Neural progenitor cell (in vitro differentiated cells): ENCODE data around the gene ATRAID. TPM values are rescaled to one million over a fixed set of nuclear protein-coding genes. Genes with fewer than 3 reads are reported as not detected.

ENCODE experiments used
- DNase-seq: peaks from one replicate; pipeline ENCODE4 v3.0.0-alpha.2; 2016; ENCODE audit warnings: low spot score
- H2AFZ ChIP-seq: fragments of 200-600 bp; sonication (generic); replicated peaks from 2 replicates; pipeline ENCODE4 v1.6.1; 2016; ENCODE audit warnings: antibody characterized with exemption
- H3F3A ChIP-seq: fragments of 200-600 bp; sonication (generic); 2 replicates; pipeline ENCODE4 v1.6.1; 2016; ENCODE audit warnings: antibody characterized with exemption, low read depth
- H3K27ac ChIP-seq: fragments of 200-600 bp; sonication (generic); 2 replicates; pipeline ENCODE4 v1.5.1; 2016; ENCODE audit warnings: mild to moderate bottlenecking
- H3K27me3 ChIP-seq: fragments of 200-600 bp; sonication (generic); 2 replicates; pipeline ENCODE4 v1.6.1; 2016; ENCODE audit warnings: mild to moderate bottlenecking, moderate library complexity
- H3K36me3 ChIP-seq: fragments of 200-600 bp; sonication (generic); 2 replicates; pipeline ENCODE4 v1.5.1; 2016
- H3K4me1 ChIP-seq: fragments of 200-600 bp; sonication (generic); 2 replicates; pipeline ENCODE4 v1.6.1; 2016; ENCODE audit warnings: mixed run types
- H3K4me2 ChIP-seq: fragments of 200-600 bp; sonication (generic); 2 replicates; pipeline ENCODE4 v1.6.1; 2016
- H3K4me3 ChIP-seq: fragments of 200-600 bp; sonication (generic); 2 replicates; pipeline ENCODE4 v1.5.1; 2016
- H3K79me2 ChIP-seq: fragments of 200-600 bp; sonication (generic); 2 replicates; pipeline ENCODE4 v1.6.1; 2016; ENCODE audit warnings: low read depth
- H3K9ac ChIP-seq: fragments of 200-600 bp; sonication (generic); 2 replicates; pipeline ENCODE4 v1.6.1; 2016
- H3K9me3 ChIP-seq: fragments of 200-600 bp; sonication (generic); 2 replicates; pipeline ENCODE4 v1.5.1; 2016; ENCODE audit warnings: low read depth
- H4K20me1 ChIP-seq: fragments of 200-600 bp; sonication (generic); 2 replicates; pipeline ENCODE4 v1.6.1; 2016; ENCODE audit warnings: low read depth
- H3K27ac Mint-ChIP-seq: 3 replicates; pipeline ENCODE4 v1.8.0; 2021; ENCODE audit warnings: mixed read lengths
- H3K27me3 Mint-ChIP-seq: 2 replicates; pipeline ENCODE4 v1.8.0; 2022; ENCODE audit warnings: low read depth, mild to moderate bottlenecking, inconsistent platforms, moderate library complexity, mixed read lengths; ENCODE audit not compliant: insufficient read depth
- H3K36me3 Mint-ChIP-seq: 3 replicates; pipeline ENCODE4 v1.8.0; 2021; ENCODE audit warnings: mixed read lengths
- H3K4me1 Mint-ChIP-seq: 3 replicates; pipeline ENCODE4 v1.8.0; 2021; ENCODE audit warnings: mixed read lengths
- H3K4me3 Mint-ChIP-seq: 3 replicates; pipeline ENCODE4 v1.8.0; 2021; ENCODE audit warnings: mild to moderate bottlenecking, moderate library complexity, mixed read lengths
- H3K9me3 Mint-ChIP-seq: 3 replicates; pipeline ENCODE4 v1.8.0; 2020; ENCODE audit warnings: mixed read lengths
- EZH2 ChIP-seq: fragments of 200-600 bp; sonication (generic); IDR thresholded peaks from 2 replicates; pipeline ENCODE4 v1.6.1; 2017; ENCODE audit warnings: antibody characterized with exemption, mild to moderate bottlenecking, moderate library complexity
- EZH2phosphoT487 ChIP-seq: fragments of 200-600 bp; sonication (generic); IDR thresholded peaks from 2 replicates; pipeline ENCODE4 v1.6.1; 2017; ENCODE audit warnings: antibody characterized with exemption
- total RNA-seq: library from RNA; depleted of rRNA; stranded (reverse); fragments of >200 nt; gene quantifications from 2 replicates; pipeline ENCODE4 v1.2.3, GENCODE V29; 2015; ENCODE audit warnings: low replicate concordance
- TF ChIP-seq, protein P1 (sequence below): fragments of 200-600 bp; sonication (generic); IDR thresholded peaks from 2 replicates; pipeline ENCODE4 v1.5.1; 2017; ENCODE audit warnings: antibody characterized with exemption, mild to moderate bottlenecking

ATRAID gene
- total RNA-seq, 1 donor from 2014 or later, result 142 TPM

DNA sequence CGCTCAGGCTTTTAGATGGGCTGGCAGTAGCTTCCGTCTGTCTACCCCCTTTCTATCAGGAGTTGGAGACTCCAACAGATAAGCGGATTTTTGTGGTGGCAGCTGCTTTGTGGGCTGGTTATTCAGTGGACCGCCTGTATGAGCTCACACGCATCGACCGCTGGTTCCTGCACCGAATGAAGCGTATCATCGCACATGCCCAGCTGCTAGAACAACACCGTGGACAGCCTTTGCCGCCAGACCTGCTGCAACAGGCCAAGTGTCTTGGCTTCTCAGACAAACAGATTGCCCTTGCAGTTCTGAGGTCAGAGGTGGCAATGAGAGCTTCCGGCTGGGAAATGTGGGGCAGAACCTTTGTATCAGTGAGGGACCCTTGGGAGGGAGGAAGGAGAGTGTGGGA is 20.1 kb downstream of the ATRAID start:
- peaks cover 5% of the 10 kb centered on the region for H3K27me3 Mint-ChIP-seq

DNA sequence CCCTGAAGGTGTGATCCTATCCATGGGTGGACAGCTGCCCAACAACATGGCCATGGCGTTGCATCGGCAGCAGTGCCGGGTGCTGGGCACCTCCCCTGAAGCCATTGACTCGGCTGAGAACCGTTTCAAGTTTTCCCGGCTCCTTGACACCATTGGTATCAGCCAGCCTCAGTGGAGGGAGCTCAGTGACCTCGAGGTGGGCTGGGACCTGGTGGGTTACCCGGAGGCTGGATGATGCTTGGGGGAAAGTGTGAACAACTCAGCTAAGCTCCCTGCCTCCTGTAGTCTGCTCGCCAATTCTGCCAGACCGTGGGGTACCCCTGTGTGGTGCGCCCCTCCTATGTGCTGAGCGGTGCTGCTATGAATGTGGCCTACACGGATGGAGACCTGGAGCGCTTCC is 21.5 kb downstream of the ATRAID start:
- Histone ChIP-seq H3K9me3 (no peaks in the 10 kb centered on the region), H3K4me3 (no peak overlapping the region), H4K20me1 (no peaks in the 10 kb centered on the region), H3F3A (no peaks in the 10 kb centered on the region), H2AFZ (no peak overlapping the region), H3K27ac (no peak overlapping the region), H3K9ac (no peak overlapping the region), H3K79me2 (no peaks in the 10 kb centered on the region), H3K4me2 (no peak overlapping the region), H3K4me1 (no peaks in the 10 kb centered on the region), H3K36me3 (peaks cover 1% of the 10 kb centered on the region), H3K27me3 (no peaks in the 10 kb centered on the region)
- Mint-ChIP-seq H3K36me3 (peaks cover 28% of the 10 kb centered on the region), H3K27me3 (peaks cover 5% of the 10 kb centered on the region), H3K4me3 (no peak overlapping the region), H3K4me1 (no peaks in the 10 kb centered on the region), H3K27ac (no peak overlapping the region), H3K9me3 (no peaks in the 10 kb centered on the region)
- DNase-seq, result no peak
- TF ChIP-seq EZH2 (no peak), EZH2phosphoT487 (no peak)
- TF ChIP-seq, protein P1, sequence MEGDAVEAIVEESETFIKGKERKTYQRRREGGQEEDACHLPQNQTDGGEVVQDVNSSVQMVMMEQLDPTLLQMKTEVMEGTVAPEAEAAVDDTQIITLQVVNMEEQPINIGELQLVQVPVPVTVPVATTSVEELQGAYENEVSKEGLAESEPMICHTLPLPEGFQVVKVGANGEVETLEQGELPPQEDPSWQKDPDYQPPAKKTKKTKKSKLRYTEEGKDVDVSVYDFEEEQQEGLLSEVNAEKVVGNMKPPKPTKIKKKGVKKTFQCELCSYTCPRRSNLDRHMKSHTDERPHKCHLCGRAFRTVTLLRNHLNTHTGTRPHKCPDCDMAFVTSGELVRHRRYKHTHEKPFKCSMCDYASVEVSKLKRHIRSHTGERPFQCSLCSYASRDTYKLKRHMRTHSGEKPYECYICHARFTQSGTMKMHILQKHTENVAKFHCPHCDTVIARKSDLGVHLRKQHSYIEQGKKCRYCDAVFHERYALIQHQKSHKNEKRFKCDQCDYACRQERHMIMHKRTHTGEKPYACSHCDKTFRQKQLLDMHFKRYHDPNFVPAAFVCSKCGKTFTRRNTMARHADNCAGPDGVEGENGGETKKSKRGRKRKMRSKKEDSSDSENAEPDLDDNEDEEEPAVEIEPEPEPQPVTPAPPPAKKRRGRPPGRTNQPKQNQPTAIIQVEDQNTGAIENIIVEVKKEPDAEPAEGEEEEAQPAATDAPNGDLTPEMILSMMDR, result no peak

More for the DNA sequence above, 20.1 kb downstream of the ATRAID start:
- peaks cover 28% of the 10 kb centered on the region for H3K36me3 Mint-ChIP-seq
- Histone ChIP-seq H3K27me3 (no peaks in the 10 kb centered on the region), H3K9ac (no peak overlapping the region), H3K4me1 (no peaks in the 10 kb centered on the region), H3K27ac (no peak overlapping the region), H3K4me3 (no peak overlapping the region), H3K79me2 (no peaks in the 10 kb centered on the region), H4K20me1 (no peaks in the 10 kb centered on the region), H2AFZ (no peak overlapping the region), H3K36me3 (peaks cover 12% of the 10 kb centered on the region), H3F3A (no peaks in the 10 kb centered on the region), H3K4me2 (no peak overlapping the region), H3K9me3 (no peaks in the 10 kb centered on the region)
- DNase-seq, result no peak
- H3K4me1 Mint-ChIP-seq, result no peaks in the 10 kb centered on the region
- H3K9me3 Mint-ChIP-seq, result no peaks in the 10 kb centered on the region
- H3K27ac Mint-ChIP-seq, result no peak overlapping the region
- TF ChIP-seq EZH2 (no peak), EZH2phosphoT487 (no peak)
- TF ChIP-seq, protein P1, result no peak
- no peak overlapping the region for H3K4me3 Mint-ChIP-seq

DNA sequence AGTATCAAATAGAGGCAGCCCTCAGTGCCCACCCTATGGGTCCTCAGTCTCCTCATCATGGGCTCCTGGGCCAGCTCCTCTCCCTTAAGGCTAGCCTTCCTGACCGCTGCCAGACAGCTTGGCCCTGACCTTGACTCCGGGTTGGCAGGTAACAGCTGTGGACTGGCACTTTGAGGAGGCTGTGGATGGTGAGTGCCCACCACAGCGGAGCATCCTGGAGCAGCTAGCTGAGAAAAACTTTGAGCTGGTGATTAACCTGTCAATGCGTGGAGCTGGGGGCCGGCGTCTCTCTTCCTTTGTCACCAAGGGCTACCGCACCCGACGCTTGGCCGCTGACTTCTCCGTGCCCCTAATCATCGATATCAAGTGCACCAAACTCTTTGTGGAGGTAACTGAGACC is 24.3 kb downstream of the ATRAID start:
- Histone ChIP-seq H3K9ac (no peak overlapping the region), H3K4me1 (no peaks in the 10 kb centered on the region), H4K20me1 (no peaks in the 10 kb centered on the region), H3K27ac (no peak overlapping the region), H3K4me2 (no peak overlapping the region), H3K79me2 (no peaks in the 10 kb centered on the region), H3K9me3 (no peaks in the 10 kb centered on the region), H3K4me3 (no peak overlapping the region), H3K27me3 (no peaks in the 10 kb centered on the region), H3F3A (no peaks in the 10 kb centered on the region), H2AFZ (no peak overlapping the region), H3K36me3 (no peaks in the 10 kb centered on the region)
- TF ChIP-seq, protein P1, result no peak
- TF ChIP-seq EZH2phosphoT487 (no peak), EZH2 (no peak)
- Mint-ChIP-seq H3K4me1 (no peaks in the 10 kb centered on the region), H3K9me3 (no peaks in the 10 kb centered on the region), H3K27me3 (peaks cover 3% of the 10 kb centered on the region), H3K4me3 (no peak overlapping the region), H3K27ac (no peak overlapping the region), H3K36me3 (peaks cover 40% of the 10 kb centered on the region)
- DNase-seq, result no peak

DNA sequence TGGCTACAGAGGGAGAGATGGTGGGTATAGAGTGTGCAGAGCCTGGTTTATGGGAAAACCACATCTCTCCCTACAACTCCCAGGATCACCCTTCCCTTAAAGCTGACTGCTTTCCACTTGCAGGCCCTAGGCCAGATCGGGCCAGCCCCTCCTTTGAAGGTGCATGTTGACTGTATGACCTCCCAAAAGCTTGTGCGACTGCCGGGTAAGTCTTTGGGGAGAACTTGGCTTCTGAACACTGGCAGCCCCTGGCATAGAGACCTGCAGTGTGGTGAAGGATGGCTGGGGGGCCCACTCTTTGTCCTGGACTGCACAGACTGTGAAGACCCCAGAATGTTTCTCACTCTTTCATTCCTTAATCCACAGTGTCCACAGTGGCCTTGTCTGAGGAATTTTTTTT is 24.8 kb downstream of the ATRAID start:
- Histone ChIP-seq H3K79me2 (no peaks in the 10 kb centered on the region), H2AFZ (no peak overlapping the region), H3K27me3 (no peaks in the 10 kb centered on the region), H3K36me3 (no peaks in the 10 kb centered on the region), H3K4me1 (no peaks in the 10 kb centered on the region), H3K4me3 (no peak overlapping the region), H3K9me3 (no peaks in the 10 kb centered on the region), H3K4me2 (no peak overlapping the region), H3K27ac (no peak overlapping the region), H3F3A (no peaks in the 10 kb centered on the region), H4K20me1 (no peaks in the 10 kb centered on the region), H3K9ac (no peak overlapping the region)
- no peak for DNase-seq
- no peaks in the 10 kb centered on the region for H3K4me1 Mint-ChIP-seq
- peaks cover 3% of the 10 kb centered on the region for H3K27me3 Mint-ChIP-seq
- peaks cover 39% of the 10 kb centered on the region for H3K36me3 Mint-ChIP-seq
- no peaks in the 10 kb centered on the region for H3K9me3 Mint-ChIP-seq
- no peak overlapping the region for H3K27ac Mint-ChIP-seq
- no peak for TF ChIP-seq EZH2phosphoT487
- TF ChIP-seq, protein P1, result no peak
- no peak for TF ChIP-seq EZH2
- no peak overlapping the region for H3K4me3 Mint-ChIP-seq
